ENCODE measurements around the gene ANKRD11.
"Not testable (repeated sequence)": the region's sequence is repeated elsewhere in the genome, so short reads cannot be mapped to it uniquely, and the experiment has no call there.

Gene ANKRD11

DNA sequence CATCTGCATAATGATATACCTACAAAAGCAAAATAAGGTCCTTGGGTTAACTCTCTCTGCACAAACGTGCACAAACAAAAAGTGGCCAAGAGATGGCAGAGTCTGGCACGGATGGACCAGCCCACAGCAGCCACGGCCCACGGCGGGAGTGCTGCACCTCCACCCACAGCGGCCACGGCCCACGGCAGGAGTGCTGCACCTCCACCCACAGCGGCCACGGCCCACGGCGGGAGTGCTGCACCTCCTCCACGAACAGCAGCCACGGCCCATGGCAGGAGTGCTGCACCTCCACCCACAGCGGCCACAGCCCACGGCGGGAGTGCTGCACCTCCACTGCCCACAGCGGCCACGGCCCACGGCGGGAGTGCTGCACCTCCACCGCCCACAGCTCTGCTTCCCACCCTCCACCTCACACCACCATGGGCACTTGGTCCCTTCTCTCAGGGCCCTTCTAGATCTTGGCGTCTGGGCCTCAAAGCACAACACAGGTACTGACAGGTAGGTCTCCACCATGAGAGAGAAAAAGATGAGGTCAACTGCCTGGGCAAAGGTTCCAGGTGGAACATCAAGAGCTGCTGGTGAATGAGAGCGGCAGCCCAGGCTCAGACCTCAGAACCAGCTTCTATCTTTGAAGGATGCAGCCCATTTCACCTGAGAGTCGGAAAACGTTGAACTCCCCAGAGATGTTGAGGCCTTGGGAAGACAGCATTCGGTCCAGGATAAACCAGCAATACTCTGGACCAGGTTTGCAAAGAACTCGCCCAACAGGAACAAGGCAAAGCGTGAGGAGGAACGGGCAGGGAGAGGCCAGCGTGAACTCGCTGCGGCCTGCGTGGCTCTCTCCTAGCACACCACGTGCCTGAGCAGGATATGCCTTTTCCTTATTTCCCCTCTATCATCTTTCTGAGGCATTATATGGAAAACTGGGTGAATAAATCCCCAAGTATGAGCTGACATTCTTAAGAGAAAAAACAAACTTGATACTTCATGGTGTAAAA, 148.4 kb downstream of the ANKRD11 start:
- DNase-seq, result no peak

DNA sequence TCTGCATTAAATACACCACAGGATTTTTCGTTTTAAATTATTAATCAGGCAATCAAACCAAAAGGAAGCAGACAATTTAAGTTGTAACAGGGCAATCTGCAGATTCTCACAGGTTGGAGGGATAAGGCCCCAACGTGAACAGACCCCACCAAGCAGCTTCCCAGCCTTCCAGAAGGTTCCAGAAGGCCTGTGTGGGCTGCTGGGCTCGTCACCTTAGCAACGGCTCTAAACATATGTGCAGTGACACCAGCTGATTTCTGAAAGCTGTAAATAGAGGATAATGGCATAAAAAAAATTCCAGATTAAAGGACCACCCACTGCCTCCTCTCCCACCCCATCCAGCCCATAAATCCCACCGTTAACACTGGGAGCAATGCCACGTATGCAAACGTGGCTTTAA, 149.1 kb downstream of the ANKRD11 start:
- no peak for DNase-seq

DNA sequence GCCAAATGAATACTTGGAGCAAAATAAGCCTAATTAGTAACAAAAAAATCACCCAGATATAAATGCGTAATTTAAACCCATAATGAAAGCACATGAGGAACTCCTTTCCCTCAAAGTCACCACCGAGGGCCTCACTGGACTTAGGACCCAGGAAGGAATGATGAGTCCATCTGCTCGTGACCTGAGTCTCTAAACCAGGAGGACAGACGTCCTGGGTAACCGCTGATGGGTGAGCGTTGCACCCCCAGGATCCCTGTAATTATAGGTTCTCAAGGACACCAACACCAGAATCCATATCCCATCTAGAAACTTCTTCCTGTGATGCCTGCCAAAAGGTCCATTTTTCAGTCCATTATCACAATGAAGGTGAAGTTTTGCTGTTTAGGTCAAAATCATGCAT, 151.5 kb downstream of the ANKRD11 start:
- DNase-seq, result no peak

DNA sequence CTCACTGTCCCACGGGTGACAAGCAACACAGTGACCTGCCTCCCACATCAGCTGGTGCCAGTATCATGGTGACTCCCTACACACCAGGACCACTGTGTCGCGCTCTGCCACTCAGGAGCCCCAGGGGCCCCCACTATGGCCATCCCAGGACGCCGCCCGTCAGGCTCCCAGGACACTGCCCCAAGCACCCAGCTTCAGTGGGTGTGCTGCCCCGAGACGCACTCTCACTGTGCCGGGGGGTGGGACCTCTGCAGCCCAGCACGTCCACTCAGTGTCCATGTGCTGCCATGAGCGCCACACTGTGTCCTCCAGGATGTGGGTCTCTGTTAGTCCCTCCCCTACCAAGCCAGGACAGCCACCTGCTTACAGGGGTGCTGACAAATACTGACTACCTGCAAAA, 152.4 kb downstream of the ANKRD11 start:
- no peak for DNase-seq

DNA sequence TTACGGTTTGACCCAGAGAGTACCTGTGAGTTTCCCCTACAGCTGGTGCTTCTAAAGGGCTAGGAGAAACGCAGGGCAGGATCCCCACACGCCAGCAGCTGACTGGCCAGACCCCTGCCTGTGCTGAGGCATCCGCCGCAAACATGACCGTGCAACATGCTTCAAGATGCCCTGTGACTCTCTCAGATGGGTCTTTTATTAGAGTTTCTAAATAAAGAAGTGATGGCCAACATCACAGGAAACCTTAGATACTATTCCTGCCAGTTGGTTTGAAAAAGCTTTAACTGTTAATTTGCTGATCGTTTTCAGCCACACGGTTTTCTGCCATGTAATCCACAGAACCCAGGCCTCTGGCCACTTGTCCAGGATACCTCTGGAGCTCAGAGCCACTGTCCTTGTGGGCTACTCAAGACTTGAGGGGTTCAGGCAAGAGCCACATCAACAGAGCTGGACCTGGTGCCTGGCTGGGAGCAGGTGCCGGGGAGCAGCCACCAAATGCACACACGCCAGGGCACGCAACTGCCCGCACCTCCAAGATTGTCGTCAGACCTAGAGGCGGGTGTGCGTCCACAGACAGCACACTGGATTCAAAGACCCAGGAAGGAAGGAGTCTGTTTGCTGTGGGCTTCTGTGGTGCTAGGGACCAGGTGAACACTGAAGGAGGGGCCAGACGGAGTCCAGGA, 154.4 kb downstream of the ANKRD11 start:
- DNase-seq, result no peak

DNA sequence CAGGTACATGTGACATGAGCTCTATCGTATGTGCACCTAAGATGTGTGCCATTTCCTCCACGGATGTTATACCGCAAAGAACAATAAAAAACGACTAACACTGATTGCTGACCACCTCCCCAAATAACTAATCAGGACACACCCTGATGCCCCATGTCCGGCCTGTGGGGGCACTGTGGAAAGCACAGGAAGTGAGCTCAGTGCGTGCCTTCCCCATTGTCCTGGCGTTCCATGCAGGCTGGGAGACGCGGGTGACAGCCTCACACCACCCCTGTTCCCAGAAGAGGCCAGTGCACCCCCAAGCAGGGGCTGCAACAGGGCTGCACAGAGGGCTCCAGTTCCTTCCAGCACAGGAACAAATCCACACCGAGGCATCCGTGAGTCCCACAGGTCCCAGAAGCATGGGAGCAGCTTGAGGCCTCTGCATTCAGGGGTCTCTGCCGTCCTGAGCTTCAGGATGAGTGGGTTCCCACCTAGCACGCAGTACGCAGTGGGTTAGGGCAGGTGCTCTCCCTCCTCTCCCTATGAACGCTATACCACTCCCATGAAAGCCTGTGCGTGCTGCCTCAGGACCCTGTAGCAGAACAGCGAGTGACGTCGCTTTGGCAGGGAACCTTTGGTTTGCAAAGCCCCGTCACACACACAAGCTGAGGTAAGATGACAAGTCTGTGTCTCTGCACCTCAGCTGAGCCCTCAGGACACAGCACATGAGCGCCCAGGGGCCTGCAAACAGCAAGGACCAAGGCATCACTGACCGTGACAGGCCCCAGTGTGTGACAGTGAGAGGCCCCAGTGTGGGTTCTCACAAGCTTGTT, 155.2 kb downstream of the ANKRD11 start:
- no peak for DNase-seq

DNA sequence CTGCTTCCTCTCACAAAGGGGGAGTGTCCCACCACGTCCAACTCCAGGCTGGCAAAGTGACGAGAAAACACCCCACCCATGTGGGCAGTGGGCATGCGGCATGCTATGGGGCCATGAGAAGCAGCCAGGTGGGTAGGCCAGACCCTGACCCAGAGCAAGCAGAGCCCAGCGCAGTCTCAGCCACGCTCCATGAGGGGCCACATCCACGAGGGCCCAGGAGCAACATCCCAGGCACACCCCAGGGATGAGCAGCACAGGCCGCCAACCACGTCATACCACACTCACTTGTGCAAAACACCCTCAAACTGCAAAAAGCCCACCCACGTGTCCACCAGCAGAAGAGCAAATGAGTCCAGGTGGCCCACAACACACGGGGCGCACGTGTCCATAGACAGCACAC, 155.9 kb downstream of the ANKRD11 start:
- no peak for DNase-seq

DNA sequence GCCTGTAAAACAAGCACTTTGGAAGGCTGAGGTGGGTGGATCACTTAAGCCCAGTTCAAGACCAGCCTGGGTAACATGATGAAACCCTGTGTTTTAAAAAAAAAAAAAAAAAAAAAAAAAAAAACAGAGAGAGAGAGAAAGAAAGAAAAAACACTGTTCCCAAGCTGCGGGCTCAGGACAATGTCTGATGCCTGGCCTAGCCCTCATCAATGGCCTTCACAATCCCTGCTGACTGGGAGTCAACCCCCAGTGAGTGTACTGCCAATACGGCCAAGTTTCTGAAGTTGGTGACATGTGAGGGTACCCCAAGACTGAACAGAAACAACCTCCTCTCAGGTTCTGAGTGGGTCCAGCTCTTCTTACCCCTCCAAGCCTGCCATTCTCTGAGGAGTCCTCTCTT, 156.3 kb downstream of the ANKRD11 start:
- DNase-seq, result no peak

DNA sequence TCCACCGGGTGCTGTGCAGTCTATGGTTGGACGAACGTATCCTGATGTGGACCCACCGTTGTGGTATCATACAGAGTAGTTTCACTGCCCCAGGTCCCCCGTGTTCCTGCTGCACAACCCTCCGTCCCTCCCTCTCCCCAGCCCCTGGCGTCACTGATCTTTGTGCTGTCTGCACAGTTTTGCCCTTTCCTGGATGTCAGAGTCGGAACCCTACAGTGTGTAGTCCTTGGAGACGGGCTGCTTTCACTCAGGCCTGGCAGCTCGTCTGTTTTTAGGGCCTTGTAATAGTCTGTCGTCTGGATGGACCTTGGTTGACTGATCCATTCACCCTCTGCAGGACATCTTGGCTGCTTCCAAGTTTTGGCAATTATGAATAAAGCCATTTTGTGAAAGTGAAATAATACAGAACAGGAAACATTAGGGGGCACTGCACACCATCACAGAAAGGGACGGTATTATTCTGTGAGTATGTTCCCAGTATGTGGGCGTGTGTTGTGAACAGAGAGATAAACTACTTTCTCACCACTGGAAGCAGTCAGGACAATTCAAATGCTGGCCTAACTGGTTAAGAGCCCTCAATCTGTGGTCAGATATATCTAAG, 156.9 kb downstream of the ANKRD11 start:
- not testable (repeated sequence) for DNase-seq

DNA sequence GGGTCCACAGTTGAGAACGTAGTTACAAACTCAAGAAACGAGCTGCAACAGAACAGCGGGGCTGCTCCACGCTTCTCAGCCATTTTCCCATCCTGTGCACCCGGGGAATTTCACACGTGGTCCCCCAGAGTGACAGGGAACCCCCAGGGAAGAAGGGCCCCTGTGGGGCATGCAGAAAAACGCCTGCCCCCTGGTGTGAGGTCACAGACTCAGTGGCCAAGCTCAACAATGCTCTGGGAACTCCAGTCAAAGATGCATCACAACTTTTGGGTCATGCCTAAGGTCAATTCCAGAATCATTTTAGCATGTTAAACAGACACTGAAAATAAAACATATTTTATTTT, 157.5 kb downstream of the ANKRD11 start:
- no peak for DNase-seq

DNA sequence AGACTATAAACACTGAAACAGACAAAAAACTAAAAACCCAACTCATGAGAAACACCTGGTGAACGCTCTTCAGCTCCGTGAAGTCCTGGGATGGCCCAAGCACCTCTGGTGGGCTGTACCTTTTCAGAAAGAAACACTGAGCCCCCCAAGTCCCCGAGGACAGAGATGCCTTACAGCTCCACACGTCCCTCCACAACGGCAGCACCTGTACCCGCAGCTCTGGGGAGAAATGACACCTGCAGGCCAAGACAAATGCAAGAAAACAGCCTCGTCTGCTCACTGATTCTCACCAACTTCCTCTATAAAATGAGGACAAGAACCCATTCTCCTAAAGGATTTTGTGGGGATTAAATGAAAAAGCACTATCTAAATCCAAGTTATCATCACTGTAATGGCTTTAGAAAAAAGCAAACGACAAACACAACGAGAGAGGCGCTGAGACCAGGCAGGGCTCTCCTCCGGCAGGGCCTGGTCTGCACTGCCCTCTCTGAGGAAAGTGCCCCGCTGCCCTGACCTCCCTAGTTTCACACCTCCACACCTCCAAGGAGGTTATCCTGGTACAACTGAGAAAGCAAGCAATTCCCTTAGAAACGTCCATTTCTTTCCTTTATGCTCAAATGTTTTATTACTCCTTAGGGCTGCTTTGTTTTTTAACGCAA, 158.0 kb downstream of the ANKRD11 start:
- DNase-seq, result no peak

DNA sequence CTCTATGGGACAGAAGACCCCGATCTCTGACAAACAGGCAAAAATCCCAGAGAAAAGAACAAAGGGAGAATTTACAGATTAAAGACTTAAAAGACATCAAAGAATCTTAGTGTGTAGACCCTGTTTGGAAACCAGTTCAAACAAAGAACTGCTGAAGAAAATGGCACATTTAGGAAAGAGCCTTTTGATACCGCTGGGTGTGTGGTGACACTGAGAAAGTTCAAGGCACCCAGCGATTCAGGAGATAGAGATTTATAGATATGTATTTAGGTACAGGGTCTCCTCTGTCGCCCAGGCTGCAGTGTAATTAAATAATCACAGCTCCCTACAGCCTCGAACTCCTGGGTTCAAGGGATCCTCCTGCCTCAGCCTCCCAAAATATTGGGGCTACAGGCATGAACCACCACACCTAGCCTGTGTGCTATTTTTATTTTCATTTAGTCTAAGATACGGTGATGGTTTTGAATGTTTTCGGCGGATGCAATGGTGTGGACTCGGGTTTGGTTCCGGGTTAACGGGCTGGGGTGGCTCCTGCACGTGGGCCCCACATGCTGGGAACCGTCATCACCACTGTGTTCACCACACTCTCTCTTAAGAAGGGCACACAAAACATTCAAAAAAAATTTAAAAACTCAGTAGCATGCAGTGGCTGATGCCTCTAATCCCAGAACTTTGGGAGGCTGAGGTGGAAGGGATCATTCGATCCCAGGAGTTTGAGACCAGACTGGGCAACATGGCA, 158.8 kb downstream of the ANKRD11 start:
- no peak for DNase-seq

DNA sequence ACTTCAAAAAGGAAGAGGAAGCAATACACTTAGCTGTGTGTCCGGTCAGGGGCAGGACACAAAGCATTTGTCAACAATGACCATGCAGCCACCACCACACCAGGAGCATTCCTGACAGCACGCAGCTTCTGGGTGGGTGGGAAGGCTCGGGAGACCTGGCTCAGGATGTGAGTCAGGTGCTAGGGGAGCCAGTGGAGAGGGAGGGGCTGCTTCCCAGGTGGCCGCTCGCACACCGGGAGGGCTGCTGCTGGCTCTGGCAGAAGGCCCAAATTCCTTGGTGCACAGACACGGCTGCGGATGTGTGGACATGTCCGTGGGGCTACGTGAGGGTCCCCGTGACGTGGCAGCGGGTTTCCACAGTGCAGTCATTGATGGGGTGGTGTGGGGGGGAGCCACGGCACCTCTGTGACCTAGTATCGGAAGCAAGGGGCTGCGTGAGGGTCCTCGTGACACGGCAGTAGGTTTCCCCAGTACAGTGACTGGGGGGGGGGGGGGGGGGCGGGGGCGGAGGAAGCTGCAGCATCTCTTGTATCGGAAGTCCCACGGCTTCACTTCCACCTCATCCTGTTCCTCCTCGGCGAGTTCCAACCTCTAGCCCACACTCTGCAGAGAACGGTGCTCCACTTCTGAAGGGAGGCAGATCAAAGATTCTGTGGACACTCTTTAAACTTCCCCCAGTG, 160.0 kb downstream of the ANKRD11 start:
- peak; percentile 27 for DNase-seq

DNA sequence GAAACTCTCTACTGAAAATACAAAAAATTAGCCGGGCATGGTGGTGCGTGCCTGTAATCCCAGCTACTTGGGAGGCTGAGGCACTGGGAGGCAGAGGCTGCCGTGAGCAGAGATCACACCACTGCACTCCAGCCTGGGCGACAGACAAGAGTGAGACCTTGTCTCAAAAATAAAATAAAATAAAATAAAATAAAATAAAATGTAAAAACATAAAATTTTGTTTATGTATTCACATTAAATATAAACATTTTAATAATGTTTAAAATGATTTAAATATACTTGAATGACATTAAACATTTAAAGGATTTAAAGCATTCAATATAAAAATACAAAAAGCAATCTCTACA, 160.6 kb downstream of the ANKRD11 start:
- not testable (repeated sequence) for DNase-seq

DNA sequence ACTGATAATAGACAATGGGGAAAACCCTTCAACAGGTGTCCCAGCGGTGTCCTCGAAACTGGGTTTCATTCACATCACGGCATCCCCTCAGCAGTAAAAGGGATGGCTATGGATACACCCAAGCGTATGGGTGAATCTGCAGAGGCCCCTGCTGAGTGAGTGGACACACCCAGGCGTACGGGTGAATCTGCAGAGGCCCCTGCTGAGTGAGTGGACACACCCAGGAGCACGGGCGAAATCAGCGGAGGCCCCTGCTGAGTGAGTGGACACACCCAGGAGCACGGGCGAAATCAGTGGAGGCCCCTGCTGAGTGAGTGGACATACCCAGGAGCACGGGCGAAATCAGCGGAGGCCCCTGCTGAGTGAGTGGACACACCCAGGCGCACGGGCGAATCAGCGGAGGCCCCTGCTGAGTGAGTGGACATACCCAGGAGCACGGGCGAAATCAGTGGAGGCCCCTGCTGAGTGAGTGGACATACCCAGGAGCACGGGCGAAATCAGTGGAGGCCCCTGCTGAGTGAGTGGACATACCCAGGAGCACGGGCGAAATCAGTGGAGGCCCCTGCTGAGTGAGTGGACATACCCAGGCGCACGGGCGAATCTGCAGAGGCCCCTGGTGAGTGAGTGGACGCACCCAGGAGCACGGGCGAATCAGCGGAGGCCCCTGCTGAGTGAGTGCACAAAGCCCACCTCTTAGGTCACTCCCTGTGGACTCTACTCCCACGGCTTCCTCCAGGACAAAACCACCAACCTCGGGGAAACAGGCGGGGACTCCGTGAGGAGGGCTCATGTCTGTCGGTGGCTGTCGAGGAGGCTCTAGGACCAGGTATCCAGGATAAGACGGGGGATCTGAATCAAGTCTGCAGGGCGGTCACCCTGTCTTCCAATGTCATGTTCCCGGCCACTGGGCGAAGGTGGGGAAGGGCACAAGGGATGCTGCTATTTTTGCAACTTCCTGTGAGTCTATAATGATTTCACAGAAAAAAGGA, 161.7 kb downstream of the ANKRD11 start:
- DNase-seq, result not testable (repeated sequence)

DNA sequence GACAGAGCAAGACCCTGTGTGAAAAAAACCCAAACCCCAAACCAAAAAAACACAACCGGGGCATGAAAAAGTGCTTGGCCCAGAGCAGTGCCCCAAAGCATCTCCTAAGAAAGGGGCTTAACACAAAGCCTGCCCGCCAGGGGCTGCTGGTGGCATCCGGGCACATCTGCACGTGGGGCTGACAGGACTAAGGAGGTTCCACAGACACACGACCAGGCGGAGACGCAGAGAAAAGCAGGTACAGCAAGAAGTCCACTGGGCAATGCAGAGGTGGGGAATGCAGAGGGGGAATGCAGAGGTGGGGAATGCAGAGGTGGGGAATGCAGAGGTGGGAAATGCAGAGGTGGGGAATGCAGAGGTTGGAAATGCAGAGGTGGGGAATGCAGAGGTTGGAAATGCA, 163.6 kb downstream of the ANKRD11 start:
- DNase-seq, result no peak

DNA sequence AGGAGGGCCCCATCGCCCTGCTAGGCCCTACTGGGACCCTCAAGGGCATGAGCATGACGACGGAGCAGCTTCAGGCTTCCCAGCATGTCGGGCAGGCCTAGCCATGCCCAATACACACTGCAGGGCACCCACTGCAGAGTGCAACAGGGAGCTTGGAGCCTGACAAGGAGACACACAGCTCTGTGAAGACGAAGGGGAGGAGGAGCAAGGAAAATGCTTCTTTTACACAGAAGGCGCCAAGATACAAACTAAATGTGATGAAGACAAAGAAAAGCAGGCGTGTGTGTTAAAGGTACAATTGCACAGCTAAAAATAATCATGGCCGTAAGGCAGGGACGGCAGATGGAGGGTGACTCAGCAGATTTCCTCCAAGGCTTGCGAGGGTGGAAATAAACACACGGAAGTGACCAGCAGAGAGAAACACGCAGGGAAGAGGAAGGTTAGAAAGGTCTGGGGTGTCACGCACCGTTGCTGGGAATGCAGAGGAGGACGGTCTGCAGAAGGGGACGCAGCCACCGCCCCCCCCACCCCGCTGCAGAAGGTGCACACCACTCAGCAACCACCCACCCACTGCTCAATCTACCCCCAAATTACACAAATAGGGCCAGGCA, 164.4 kb downstream of the ANKRD11 start:
- DNase-seq, result no peak

DNA sequence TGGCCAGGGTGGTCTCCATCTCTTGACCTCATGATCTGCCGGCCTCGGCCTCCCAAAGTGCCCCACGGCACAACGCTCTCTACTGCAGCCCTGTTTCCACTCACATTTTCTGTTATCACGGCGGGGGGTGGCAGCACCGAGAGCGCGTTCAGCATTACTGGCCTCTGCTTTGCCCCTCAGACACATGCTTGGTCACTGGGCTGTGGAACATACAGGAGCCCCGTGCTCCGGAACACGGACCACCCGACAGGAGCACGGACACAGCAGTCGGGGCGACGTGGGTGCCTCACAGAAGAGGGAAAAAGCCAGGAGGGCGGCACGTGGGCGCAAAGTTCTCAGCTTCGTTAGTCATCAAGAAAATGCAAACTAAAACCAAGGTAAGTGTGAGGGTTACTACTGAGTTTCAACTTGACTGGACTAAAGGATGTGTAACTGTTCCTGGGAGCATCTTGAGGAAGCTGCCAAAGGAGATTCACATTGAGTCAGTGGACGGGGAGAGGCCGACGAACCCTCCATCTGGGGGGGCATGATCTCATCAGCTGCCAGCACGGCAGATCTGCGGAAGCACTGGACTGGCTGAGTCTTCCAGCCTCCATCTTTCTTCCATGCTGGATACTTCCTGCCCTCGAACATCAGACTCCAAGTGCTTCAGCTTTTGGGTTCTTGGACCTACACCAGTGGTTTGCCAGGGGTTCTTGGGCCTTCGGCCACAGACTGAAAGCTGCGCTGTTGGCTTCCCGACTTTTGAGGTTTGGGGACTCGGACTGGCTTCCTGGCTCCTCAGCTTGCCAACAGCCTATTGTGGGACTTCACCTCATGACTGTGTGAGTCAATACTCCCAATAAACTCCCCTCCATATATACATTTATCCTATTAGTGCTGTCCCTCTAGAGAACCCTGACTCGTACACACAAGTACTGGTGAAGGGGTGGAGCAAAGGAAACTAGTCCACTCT, 166.0 kb downstream of the ANKRD11 start:
- peak; percentile 72 for DNase-seq
